ENCODE data around the gene RHOBTB3.
"Not testable (repeated sequence)": the region's sequence is repeated elsewhere in the genome, so short reads cannot be mapped to it uniquely, and the experiment has no call there.

RHOBTB3 gene

DNA sequence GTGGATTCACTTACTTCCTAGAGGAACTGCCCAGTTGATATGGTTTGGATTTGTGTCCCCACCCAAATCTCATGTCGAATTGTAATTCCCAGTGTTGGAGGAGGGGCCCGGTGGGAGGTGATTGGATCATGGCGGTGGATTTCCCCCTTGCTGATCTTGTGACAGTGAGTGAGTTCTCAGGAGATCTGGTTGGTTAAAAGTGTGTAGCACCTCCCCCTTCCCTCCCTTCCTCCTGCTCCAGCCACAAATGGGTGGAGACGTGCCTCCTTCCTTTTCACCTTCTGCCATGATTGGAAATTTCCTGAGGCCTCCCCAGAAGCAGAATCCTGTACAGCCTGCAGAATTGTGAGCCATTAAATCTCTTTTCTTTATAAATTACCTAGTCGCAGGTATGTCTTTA is 17.9 kb upstream of the RHOBTB3 start:
- peaks cover 0 to 35% (median 10%) of the 10 kb centered on the region in 5 donors for H3K4me1 ChIP-seq (ENCODE audit: control insufficient read depth in 5 of 5, insufficient read depth in 5 of 5, low read length in 5 of 5)
- not testable (repeated sequence) for H3K9ac ChIP-seq (ENCODE audit: low read length in 5 of 5); H3K27me3 ChIP-seq (ENCODE audit: control insufficient read depth in 5 of 5, insufficient read depth in 4 of 5, low read length in 5 of 5); H3K27ac ChIP-seq (ENCODE audit: low read depth, low read length); H3K4me3 ChIP-seq (ENCODE audit: low read depth in 1 of 5, low read length in 5 of 5); H3K36me3 ChIP-seq (ENCODE audit: control insufficient read depth in 5 of 5, insufficient read depth in 5 of 5, low read length in 5 of 5); H3K9me3 ChIP-seq (ENCODE audit: control insufficient read depth in 5 of 5, low read length in 5 of 5)

DNA sequence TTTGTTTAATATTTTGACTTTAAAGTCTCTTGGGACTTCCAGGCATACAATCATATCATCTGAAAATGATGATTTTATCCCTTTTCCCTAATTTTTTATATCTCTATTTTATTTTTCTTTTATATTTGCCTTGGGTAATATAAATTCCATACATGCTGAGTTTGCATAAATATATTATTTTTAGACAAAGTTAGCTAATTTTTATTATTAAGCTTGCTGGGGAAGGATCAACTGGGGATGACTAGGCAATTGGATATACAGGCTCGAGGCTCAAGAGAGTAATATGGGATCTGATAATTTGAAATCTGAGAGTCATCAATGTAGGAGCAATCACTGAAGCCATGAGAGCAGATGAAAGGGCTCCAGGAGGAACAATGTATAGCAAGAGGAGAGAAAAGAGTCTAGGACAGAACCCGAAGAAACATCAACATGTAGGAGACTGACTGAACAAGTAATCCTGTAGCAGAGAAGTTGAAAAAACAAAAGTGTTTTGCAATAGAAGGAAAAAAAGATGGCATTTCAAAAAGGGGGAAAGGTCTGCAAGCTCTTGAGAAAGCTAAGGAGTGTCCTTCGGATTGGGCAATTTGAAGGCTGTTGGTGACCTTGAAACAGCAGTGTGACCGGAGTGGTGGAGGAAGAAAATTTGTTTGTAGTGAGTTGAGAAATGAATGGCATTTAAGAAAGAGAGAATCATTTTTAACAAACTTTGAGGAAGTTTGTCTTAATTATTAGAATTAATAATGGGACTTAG is 17.0 kb upstream of the RHOBTB3 start:
- Histone ChIP-seq H3K4me3 (ENCODE audit: low read depth in 1 of 5, low read length in 5 of 5) (no peak overlapping the region), H3K4me1 (ENCODE audit: control insufficient read depth in 5 of 5, insufficient read depth in 5 of 5, low read length in 5 of 5) (peaks cover 0 to 36% (median 10%) of the 10 kb centered on the region in 5 donors), H3K36me3 (ENCODE audit: control insufficient read depth in 5 of 5, insufficient read depth in 5 of 5, low read length in 5 of 5) (peaks cover 0 to 17% (median 0%) of the 10 kb centered on the region in 5 donors), H3K9ac (ENCODE audit: low read length in 5 of 5) (no peak overlapping the region), H3K27ac (ENCODE audit: low read depth, low read length) (peak overlapping the region; percentile 27), H3K9me3 (ENCODE audit: control insufficient read depth in 5 of 5, low read length in 5 of 5) (no peaks in the 10 kb centered on the region), H3K27me3 (ENCODE audit: control insufficient read depth in 5 of 5, insufficient read depth in 4 of 5, low read length in 5 of 5) (no peaks in the 10 kb centered on the region)

DNA sequence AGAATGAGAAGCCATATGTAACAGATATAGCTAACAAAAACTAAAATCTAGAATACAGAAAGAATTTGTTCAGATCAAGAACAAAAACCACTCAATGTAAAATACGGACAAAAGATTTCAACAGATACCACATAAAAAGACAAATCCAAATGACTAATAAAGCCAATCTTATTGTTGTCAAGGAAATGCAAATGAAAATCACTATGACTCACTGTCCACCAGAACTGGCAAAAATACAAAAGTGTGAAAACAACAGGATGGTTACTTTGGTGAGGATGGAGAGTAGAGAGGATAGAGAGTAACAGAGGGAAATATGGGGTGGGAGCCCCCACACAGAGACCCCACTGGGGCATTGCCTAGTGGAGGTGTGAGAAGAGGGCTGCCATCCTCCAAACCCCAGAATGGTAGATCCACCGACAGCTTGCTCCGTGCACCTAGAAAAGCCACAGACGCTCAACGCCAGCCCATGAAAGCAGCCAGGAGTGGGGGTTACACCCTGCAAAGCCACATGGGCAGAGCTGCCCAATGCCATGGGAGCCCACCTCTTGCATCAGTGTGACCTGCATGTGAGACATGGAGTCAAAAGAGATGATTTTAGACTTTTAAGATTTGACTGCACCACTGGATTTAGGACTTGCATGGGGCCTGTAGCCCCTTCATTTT is 15.2 kb upstream of the RHOBTB3 start:
- H3K4me1 ChIP-seq (ENCODE audit: control insufficient read depth in 5 of 5, insufficient read depth in 5 of 5, low read length in 5 of 5): peaks cover 0 to 46% (median 17%) of the 10 kb centered on the region in 5 donors
- no peak overlapping the region for H3K27ac ChIP-seq (ENCODE audit: low read depth, low read length)
- peaks cover 0 to 17% (median 0%) of the 10 kb centered on the region in 5 donors for H3K36me3 ChIP-seq (ENCODE audit: control insufficient read depth in 5 of 5, insufficient read depth in 5 of 5, low read length in 5 of 5)
- no peak overlapping the region for H3K4me3 ChIP-seq (ENCODE audit: low read depth in 1 of 5, low read length in 5 of 5)
- no peak overlapping the region for H3K9ac ChIP-seq (ENCODE audit: low read length in 5 of 5)
- no peaks in the 10 kb centered on the region for H3K9me3 ChIP-seq (ENCODE audit: control insufficient read depth in 5 of 5, low read length in 5 of 5)
- no peaks in the 10 kb centered on the region for H3K27me3 ChIP-seq (ENCODE audit: control insufficient read depth in 5 of 5, insufficient read depth in 4 of 5, low read length in 5 of 5)

GRCh38 chr5:95717439-95717838 is 13.7 kb upstream of the RHOBTB3 start:
- H3K4me1 ChIP-seq (ENCODE audit: control insufficient read depth in 5 of 5, insufficient read depth in 5 of 5, low read length in 5 of 5): peaks cover 0 to 57% (median 25%) of the 10 kb centered on the region in 5 donors
- H3K27ac ChIP-seq (ENCODE audit: low read depth, low read length): no peak overlapping the region
- H3K9ac ChIP-seq (ENCODE audit: low read length in 5 of 5): no peak overlapping the region
- H3K9me3 ChIP-seq (ENCODE audit: control insufficient read depth in 5 of 5, low read length in 5 of 5): no peaks in the 10 kb centered on the region
- H3K4me3 ChIP-seq (ENCODE audit: low read depth in 1 of 5, low read length in 5 of 5): no peak overlapping the region
- H3K27me3 ChIP-seq (ENCODE audit: control insufficient read depth in 5 of 5, insufficient read depth in 4 of 5, low read length in 5 of 5): no peaks in the 10 kb centered on the region
- peaks cover 0 to 17% (median 0%) of the 10 kb centered on the region in 5 donors for H3K36me3 ChIP-seq (ENCODE audit: control insufficient read depth in 5 of 5, insufficient read depth in 5 of 5, low read length in 5 of 5)

GRCh38 chr5:95718203-95718602 is 12.9 kb upstream of the RHOBTB3 start:
- Histone ChIP-seq H3K4me3 (ENCODE audit: low read depth in 1 of 5, low read length in 5 of 5) (no peak overlapping the region), H3K27me3 (ENCODE audit: control insufficient read depth in 5 of 5, insufficient read depth in 4 of 5, low read length in 5 of 5) (no peaks in the 10 kb centered on the region), H3K27ac (ENCODE audit: low read depth, low read length) (no peak overlapping the region), H3K9me3 (ENCODE audit: control insufficient read depth in 5 of 5, low read length in 5 of 5) (no peaks in the 10 kb centered on the region), H3K9ac (ENCODE audit: low read length in 5 of 5) (no peak overlapping the region), H3K36me3 (ENCODE audit: control insufficient read depth in 5 of 5, insufficient read depth in 5 of 5, low read length in 5 of 5) (peaks cover 0 to 17% (median 0%) of the 10 kb centered on the region in 5 donors), H3K4me1 (ENCODE audit: control insufficient read depth in 5 of 5, insufficient read depth in 5 of 5, low read length in 5 of 5) (peaks cover 0 to 61% (median 25%) of the 10 kb centered on the region in 5 donors)

- Histone ChIP-seq H3K4me3 (ENCODE audit: low read depth in 1 of 5, low read length in 5 of 5) (no peak overlapping the region), H3K9ac (ENCODE audit: low read length in 5 of 5) (no peak overlapping the region), H3K4me1 (ENCODE audit: control insufficient read depth in 5 of 5, insufficient read depth in 5 of 5, low read length in 5 of 5) (peaks cover 0 to 65% (median 31%) of the 10 kb centered on the region in 5 donors), H3K36me3 (ENCODE audit: control insufficient read depth in 5 of 5, insufficient read depth in 5 of 5, low read length in 5 of 5) (peaks cover 0 to 17% (median 0%) of the 10 kb centered on the region in 5 donors), H3K27me3 (ENCODE audit: control insufficient read depth in 5 of 5, insufficient read depth in 4 of 5, low read length in 5 of 5) (no peaks in the 10 kb centered on the region), H3K27ac (ENCODE audit: low read depth, low read length) (no peak overlapping the region), H3K9me3 (ENCODE audit: control insufficient read depth in 5 of 5, low read length in 5 of 5) (no peaks in the 10 kb centered on the region)
Measured at GRCh38 chr5:95718738-95719137, 12.4 kb upstream of the RHOBTB3 start.

DNA sequence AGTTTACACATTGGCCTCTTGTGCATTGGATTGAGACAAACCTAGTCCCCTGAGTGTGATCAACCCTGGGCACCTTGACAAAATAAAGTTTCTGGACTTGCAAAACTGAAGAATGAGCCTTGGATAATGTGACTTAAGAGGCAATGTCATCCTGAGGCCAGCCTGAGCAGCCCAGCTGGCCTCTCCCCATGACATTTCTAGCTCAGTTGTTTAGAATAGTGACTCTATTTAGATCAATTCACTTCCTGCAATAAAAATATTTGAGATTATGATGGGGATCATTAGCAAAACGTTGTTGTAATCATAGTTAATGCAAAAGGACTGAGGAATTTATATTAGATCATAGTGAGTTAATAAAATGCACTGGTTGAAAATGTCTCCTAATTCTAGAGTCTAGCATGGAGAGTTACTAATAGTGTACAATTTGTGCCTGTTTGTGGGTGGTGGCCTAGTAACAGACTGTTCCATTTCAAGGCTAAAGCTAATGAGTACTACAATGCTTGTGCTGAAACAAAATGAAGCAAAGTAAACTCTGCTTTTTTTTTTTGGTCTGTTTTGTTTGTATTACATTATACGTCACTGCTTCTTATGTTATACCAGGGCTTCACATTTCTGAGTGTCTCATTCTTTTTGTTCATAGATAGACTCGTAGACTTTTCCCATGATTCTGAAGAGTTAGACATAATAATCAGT is 10.9 kb upstream of the RHOBTB3 start:
- H3K4me3 ChIP-seq (ENCODE audit: low read depth in 1 of 5, low read length in 5 of 5): no peak overlapping the region
- peak overlapping the region in 1 of 5 donors; percentile 13 for H3K9ac ChIP-seq (ENCODE audit: low read length in 5 of 5)
- peaks cover 0 to 67% (median 34%) of the 10 kb centered on the region in 5 donors for H3K4me1 ChIP-seq (ENCODE audit: control insufficient read depth in 5 of 5, insufficient read depth in 5 of 5, low read length in 5 of 5)
- H3K36me3 ChIP-seq (ENCODE audit: control insufficient read depth in 5 of 5, insufficient read depth in 5 of 5, low read length in 5 of 5): peaks cover 0 to 17% (median 0%) of the 10 kb centered on the region in 5 donors
- H3K27ac ChIP-seq (ENCODE audit: low read depth, low read length): peak overlapping the region; percentile 54
- H3K9me3 ChIP-seq (ENCODE audit: control insufficient read depth in 5 of 5, low read length in 5 of 5): no peaks in the 10 kb centered on the region
- no peaks in the 10 kb centered on the region for H3K27me3 ChIP-seq (ENCODE audit: control insufficient read depth in 5 of 5, insufficient read depth in 4 of 5, low read length in 5 of 5)

DNA sequence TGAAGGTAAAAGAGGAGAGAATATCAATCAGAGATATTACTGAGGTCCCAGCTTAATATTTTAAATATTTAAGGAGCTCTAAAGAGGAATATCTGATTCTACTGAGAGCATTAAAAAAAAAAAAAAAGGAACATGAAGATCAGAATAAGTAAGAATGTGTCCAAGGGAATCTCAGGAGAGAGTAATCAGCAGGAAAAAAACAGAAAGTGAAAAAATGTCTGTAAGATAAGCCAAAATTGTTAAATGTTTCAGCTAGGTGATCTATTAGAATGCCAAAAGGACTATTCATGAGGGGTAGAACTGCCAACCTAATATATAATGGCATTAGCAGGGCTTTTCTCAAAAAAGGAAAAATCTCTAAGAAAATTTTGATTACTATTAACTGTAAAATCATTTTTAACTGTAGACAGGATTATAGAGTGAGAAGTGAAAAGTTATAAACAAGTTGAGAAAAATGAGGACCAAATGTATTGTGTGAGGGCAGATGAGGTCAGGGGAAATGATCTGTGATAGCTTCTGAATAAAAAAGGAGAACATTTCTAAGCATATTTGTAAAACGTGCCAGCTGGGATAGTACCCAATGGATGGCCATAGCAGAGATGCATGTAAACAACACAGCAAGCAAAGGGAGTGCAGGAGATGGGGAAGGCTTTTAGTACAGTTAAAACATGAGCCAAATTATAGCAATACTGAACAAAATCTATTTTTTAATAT is 9.4 kb upstream of the RHOBTB3 start:
- H3K36me3 ChIP-seq (ENCODE audit: control insufficient read depth in 5 of 5, insufficient read depth in 5 of 5, low read length in 5 of 5): peaks cover 0 to 17% (median 0%) of the 10 kb centered on the region in 5 donors
- H3K27ac ChIP-seq (ENCODE audit: low read depth, low read length): peak overlapping the region; percentile 54
- H3K4me1 ChIP-seq (ENCODE audit: control insufficient read depth in 5 of 5, insufficient read depth in 5 of 5, low read length in 5 of 5): peaks cover 0 to 77% (median 48%) of the 10 kb centered on the region in 5 donors
- H3K27me3 ChIP-seq (ENCODE audit: control insufficient read depth in 5 of 5, insufficient read depth in 4 of 5, low read length in 5 of 5): no peaks in the 10 kb centered on the region
- no peak overlapping the region for H3K9ac ChIP-seq (ENCODE audit: low read length in 5 of 5)
- H3K9me3 ChIP-seq (ENCODE audit: control insufficient read depth in 5 of 5, low read length in 5 of 5): no peaks in the 10 kb centered on the region
- H3K4me3 ChIP-seq (ENCODE audit: low read depth in 1 of 5, low read length in 5 of 5): no peak overlapping the region

GRCh38 chr5:95723632-95724369 is 7.3 kb upstream of the RHOBTB3 start:
- Histone ChIP-seq H3K36me3 (ENCODE audit: control insufficient read depth in 5 of 5, insufficient read depth in 5 of 5, low read length in 5 of 5) (peaks cover 0 to 4% (median 0%) of the 10 kb centered on the region in 5 donors), H3K9ac (ENCODE audit: low read length in 5 of 5) (no peak overlapping the region), H3K9me3 (ENCODE audit: control insufficient read depth in 5 of 5, low read length in 5 of 5) (no peaks in the 10 kb centered on the region), H3K27me3 (ENCODE audit: control insufficient read depth in 5 of 5, insufficient read depth in 4 of 5, low read length in 5 of 5) (no peaks in the 10 kb centered on the region), H3K27ac (ENCODE audit: low read depth, low read length) (no peak overlapping the region), H3K4me3 (ENCODE audit: low read depth in 1 of 5, low read length in 5 of 5) (no peak overlapping the region), H3K4me1 (ENCODE audit: control insufficient read depth in 5 of 5, insufficient read depth in 5 of 5, low read length in 5 of 5) (peaks cover 2 to 88% (median 65%) of the 10 kb centered on the region in 5 donors)
